ENCODE measurements around the gene CAPZA3.

GRCh38 chr12:18700271-18700670, 37.6 kb upstream of the CAPZA3 start:
- TF ChIP-seq TARDBP (IDR thresholded peaks at IDR 0.05) (no peak), SP1 (IDR thresholded peaks at IDR 0.05) (no peak), ELF4 (IDR thresholded peaks at IDR 0.05) (no peak), NFRKB (IDR thresholded peaks at IDR 0.05) (no peak), SUZ12 (IDR thresholded peaks at IDR 0.05) (no peak), BHLHE40 (IDR thresholded peaks at IDR 0.05; ENCODE audit: borderline replicate concordance) (no peak), FOXA1 (IDR thresholded peaks at IDR 0.05) (no peak), FOXK2 (IDR thresholded peaks at IDR 0.05) (no peak), L3MBTL2 (conservative IDR thresholded peaks at IDR 0.05) (no peak), FOXM1 (IDR thresholded peaks at IDR 0.05; ENCODE audit: borderline replicate concordance) (no peak), HDGF (IDR thresholded peaks at IDR 0.05; ENCODE audit: borderline replicate concordance) (no peak)
- TF ChIP-seq, protein P1, sequence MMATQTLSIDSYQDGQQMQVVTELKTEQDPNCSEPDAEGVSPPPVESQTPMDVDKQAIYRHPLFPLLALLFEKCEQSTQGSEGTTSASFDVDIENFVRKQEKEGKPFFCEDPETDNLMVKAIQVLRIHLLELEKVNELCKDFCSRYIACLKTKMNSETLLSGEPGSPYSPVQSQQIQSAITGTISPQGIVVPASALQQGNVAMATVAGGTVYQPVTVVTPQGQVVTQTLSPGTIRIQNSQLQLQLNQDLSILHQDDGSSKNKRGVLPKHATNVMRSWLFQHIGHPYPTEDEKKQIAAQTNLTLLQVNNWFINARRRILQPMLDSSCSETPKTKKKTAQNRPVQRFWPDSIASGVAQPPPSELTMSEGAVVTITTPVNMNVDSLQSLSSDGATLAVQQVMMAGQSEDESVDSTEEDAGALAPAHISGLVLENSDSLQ (IDR thresholded peaks at IDR 0.05), result no peak
